HCT116 (cell line): Measurements from ENCODE around the gene ODF2L. TPM values are rescaled to one million over a fixed set of nuclear protein-coding genes. Genes with fewer than 3 reads are reported as not detected.

Experiments used
- ATAC-seq: fragments of 200-7000 bp; cut with Tn5 transposase; 2 replicates; pipeline ENCODE4 v1.9.1; 2020; ENCODE audit warnings: mild to moderate bottlenecking, moderate library complexity
- BruUV-seq: library from RNA; stranded (reverse); fragments of 400-500 nt; replicated peaks from 2 replicates; lab custom pipeline; 2021; lab: Mats Ljungman, UMichigan
- CTCF ChIA-PET: fragments of 300-600 bp; sonication (Branson Sonifier 250); formaldehyde crosslinking; loops from one replicate; lab custom pipeline; 2021; ENCODE audit warnings: antibody characterized with exemption; lab: Charles Lee
- POLR2A ChIA-PET: fragments of 300-600, 350-600 bp; sonication (Branson Sonifier 250); formaldehyde crosslinking; loops from one replicate; lab custom pipeline; 2021; ENCODE audit warnings: antibody characterized with exemption; lab: Charles Lee
- RAD21 ChIA-PET, 2 experiments: fragments of 300-600 bp; sonication (Branson Sonifier 250); formaldehyde crosslinking; loops; one replicate each; lab custom pipeline; 2023; ENCODE audit warnings: low total read pairs in 2 of 2; ENCODE audit not compliant: uncharacterized antibody in 2 of 2, unreplicated experiment in 2 of 2, low non-redundant PET in 1 of 2; lab: Charles Lee
- DNase-seq: peaks from one replicate; pipeline ENCODE4 v3.0.0-alpha.2; 2010; ENCODE audit warnings: low read depth, low spot score
- H2AFZ ChIP-seq: fragments of 200-600 bp; shearing (Covaris generic), sonication (generic); 2 replicates; pipeline ENCODE4 v1.6.1; 2017; ENCODE audit warnings: low read depth, mixed run types, mixed read lengths, antibody characterized with exemption, low read length; ENCODE audit not compliant: poor library complexity, severe bottlenecking
- H3K27ac ChIP-seq: 2 replicates; pipeline ENCODE4 v1.5.1; 2012; ENCODE audit warnings: low read depth, low read length
- H3K27me3 ChIP-seq: fragments of 200-600 bp; sonication (generic); 2 replicates; pipeline ENCODE4 v1.6.1; 2016; ENCODE audit warnings: mixed run types, low read length, mixed read lengths; ENCODE audit not compliant: insufficient read depth
- H3K36me3 ChIP-seq, 2 experiments: fragments of 200-500 bp in 1 of 2; fragments of 200-600 bp in 1 of 2; sonication (Bioruptor generic) in 1 of 2; sonication (generic) in 1 of 2; 2 replicates each; pipeline versions ENCODE4 v1.5.1 to v1.6.1; 2014 to 2016; ENCODE audit warnings: low read length in 2 of 2, inconsistent platforms in 1 of 2, mixed read lengths in 1 of 2, mixed run types in 1 of 2; ENCODE audit not compliant: insufficient read depth in 2 of 2, control insufficient read depth in 1 of 2
- H3K4me1 ChIP-seq, 2 experiments: fragments of 200-600 bp in 1 of 2; sonication (generic) in 1 of 2; 2 replicates each; pipeline versions ENCODE4 v1.5.1 to v1.6.1; 2012 to 2017; ENCODE audit warnings: low read length in 2 of 2, inconsistent platforms in 1 of 2, mild to moderate bottlenecking in 1 of 2, mixed read lengths in 1 of 2, mixed run types in 1 of 2, moderate library complexity in 1 of 2; ENCODE audit not compliant: insufficient read depth in 2 of 2, control insufficient read depth in 1 of 2
- H3K4me2 ChIP-seq: fragments of 200-600 bp; sonication (generic); 2 replicates; pipeline ENCODE4 v1.6.1; 2017; ENCODE audit warnings: mixed run types, low read length, mixed read lengths
- H3K4me3 ChIP-seq, 2 experiments: fragments of 200-600 bp in 1 of 2; sonication (generic) in 1 of 2; replicated peaks in 1 of 2; 2 replicates each; pipeline ENCODE4 v1.5.1; 2011 to 2016; ENCODE audit warnings: low read length in 2 of 2, control low read depth in 1 of 2, low read depth in 1 of 2, mild to moderate bottlenecking in 1 of 2, mixed read lengths in 1 of 2, mixed run types in 1 of 2
- H3K79me2 ChIP-seq: fragments of 200-600 bp; sonication (generic); 2 replicates; pipeline ENCODE4 v1.6.1; 2017; ENCODE audit warnings: mild to moderate bottlenecking, mixed run types, low read length, moderate library complexity, mixed read lengths; ENCODE audit not compliant: insufficient read depth
- H3K9ac ChIP-seq: fragments of 200-600 bp; sonication (generic); 2 replicates; pipeline ENCODE4 v1.6.1; 2016; ENCODE audit warnings: low read length, mixed read lengths
- H3K9me2 ChIP-seq: fragments of 200-600 bp; sonication (generic), shearing (Covaris generic); 2 replicates; pipeline ENCODE4 v1.6.1; 2017; ENCODE audit warnings: mixed run types, mild to moderate bottlenecking, moderate library complexity; ENCODE audit not compliant: insufficient read depth
- H3K9me3 ChIP-seq, 2 experiments: fragments of 200-500 bp in 1 of 2; fragments of 200-600 bp in 1 of 2; sonication (Bioruptor generic) in 1 of 2; sonication (generic) in 1 of 2; 2 replicates each; pipeline ENCODE4 v1.6.1; 2014 to 2017; ENCODE audit warnings: low read length in 2 of 2, mixed read lengths in 2 of 2, inconsistent platforms in 1 of 2, low read depth in 1 of 2, mild to moderate bottlenecking in 1 of 2, mixed run types in 1 of 2, moderate library complexity in 1 of 2; ENCODE audit not compliant: control insufficient read depth in 1 of 2, insufficient read depth in 1 of 2
- H4K20me1 ChIP-seq: fragments of 200-600 bp; sonication (generic), shearing (Covaris generic); 2 replicates; pipeline ENCODE4 v1.6.1; 2017; ENCODE audit warnings: mixed run types, mild to moderate bottlenecking, moderate library complexity; ENCODE audit not compliant: insufficient read depth
- CTCF ChIP-seq, 3 experiments: fragments of 200-600 bp in 1 of 3; sonication (generic) in 1 of 3; IDR thresholded peaks in 2 of 3; conservative IDR thresholded peaks in 1 of 3; 2 replicates each; pipeline ENCODE4 v1.5.1; 2012 to 2017; ENCODE audit warnings: low read depth in 2 of 3, low read length in 2 of 3, antibody characterized with exemption in 1 of 3, borderline replicate concordance in 1 of 3, control low read depth in 1 of 3, mild to moderate bottlenecking in 1 of 3, mixed read lengths in 1 of 3, mixed run types in 1 of 3, moderate library complexity in 1 of 3; ENCODE audit not compliant: insufficient read depth in 1 of 3
- EGR1 ChIP-seq: IDR thresholded peaks from 2 replicates; pipeline ENCODE4 v1.6.1; 2012; ENCODE audit warnings: low read depth
- EZH2 ChIP-seq: fragments of 200-600 bp; sonication (generic); IDR thresholded peaks from 2 replicates; pipeline ENCODE4 v1.6.1; 2017; ENCODE audit warnings: antibody characterized with exemption, mixed run types
- POLR2AphosphoS5 ChIP-seq: IDR thresholded peaks from 2 replicates; pipeline ENCODE4 v1.6.1; 2011; ENCODE audit warnings: mild to moderate bottlenecking, low read depth, low read length, moderate library complexity
- TCF7L2 ChIP-seq: IDR thresholded peaks from 2 replicates; pipeline ENCODE4 v1.7.0; 2011; ENCODE audit warnings: borderline replicate concordance, inconsistent platforms; ENCODE audit not compliant: insufficient read depth, insufficient read length; ENCODE audit errors: extremely low read depth
- YY1 ChIP-seq: IDR thresholded peaks from 2 replicates; pipeline ENCODE4 v1.6.1; 2011; ENCODE audit warnings: low read length, low read depth, moderate library complexity, mild to moderate bottlenecking; ENCODE audit not compliant: insufficient replicate concordance; ENCODE audit errors: extremely low read depth
- ZNF274 ChIP-seq: fragments of 200-500 bp; sonication (Bioruptor generic); IDR thresholded peaks from 2 replicates; pipeline ENCODE4 v1.6.1; 2014; ENCODE audit warnings: mild to moderate bottlenecking, low read depth, low read length, inconsistent platforms
- intact Hi-C: fragments of 100-400 bp; cut with micrococcal nuclease; formaldehyde crosslinking; loops from 2 replicates; pipeline ENCODE4 v1.10.0; 2022
- total RNA-seq: library from RNA; stranded (reverse); gene quantifications from one replicate; pipeline ENCODE4 v1.2.1, GENCODE V29; 2021; ENCODE audit not compliant: unreplicated experiment

ODF2L gene
- total RNA-seq, 1 experiment from 2014 or later, result 33.7 TPM

GRCh38 chr1:86435327-86435726 is 39.2 kb upstream of the ODF2L start:
- no peaks in the 10 kb centered on the region for H3K4me1 ChIP-seq
- H3K27ac ChIP-seq, result no peak overlapping the region
- RAD21 ChIA-PET, result no interaction called here
- no peaks in the 10 kb centered on the region for H3K9me2 ChIP-seq
- no TSS peak for BruUV-seq
- H3K36me3 ChIP-seq, result no peaks in the 10 kb centered on the region
- no peak overlapping the region for H3K4me3 ChIP-seq
- no peak overlapping the region for H2AFZ ChIP-seq
- DNase-seq, result no peak
- intact Hi-C loops, result no loop called here
- no peaks in the 10 kb centered on the region for H3K27me3 ChIP-seq
- TF ChIP-seq POLR2AphosphoS5, result no peak
- CTCF ChIA-PET, result no interaction called here
- no peak overlapping the region for H3K4me2 ChIP-seq
- H3K9ac ChIP-seq, result no peak overlapping the region
- no peaks in the 10 kb centered on the region for H3K9me3 ChIP-seq
- POLR2A ChIA-PET, result no interaction called here
- no peak for ATAC-seq
- no peaks in the 10 kb centered on the region for H3K79me2 ChIP-seq
- no peaks in the 10 kb centered on the region for H4K20me1 ChIP-seq

- no peaks in the 10 kb centered on the region for H3K4me1 ChIP-seq
- no peaks in the 10 kb centered on the region for H4K20me1 ChIP-seq
- no TSS peak for BruUV-seq
- RAD21 ChIA-PET, result no interaction called here
- H3K4me3 ChIP-seq, result no peak overlapping the region
- TF ChIP-seq YY1, result no peak
- TF ChIP-seq EZH2, result no peak
- TF ChIP-seq CTCF (IDR thresholded peaks at IDR 0.05 in 2 of 3, conservative IDR thresholded peaks at IDR 0.05 in 1 of 3; ENCODE audit: borderline replicate concordance in 1 of 3, insufficient read depth in 1 of 3, low read depth in 2 of 3, low read length in 2 of 3), result no peak
- TF ChIP-seq TCF7L2, result no peak
- TF ChIP-seq ZNF274, result no peak
- no peak for TF ChIP-seq EGR1
- no peak for DNase-seq
- no peak for ATAC-seq
- H3K9me2 ChIP-seq, result no peaks in the 10 kb centered on the region
- no peak overlapping the region for H3K4me2 ChIP-seq
- CTCF ChIA-PET, result no interaction called here
- no peaks in the 10 kb centered on the region for H3K36me3 ChIP-seq
- POLR2A ChIA-PET, result no interaction called here
- intact Hi-C loops, result no loop called here
- no peak overlapping the region for H3K9ac ChIP-seq
- no peak overlapping the region for H3K27ac ChIP-seq
- H3K27me3 ChIP-seq, result no peaks in the 10 kb centered on the region
- H2AFZ ChIP-seq, result no peak overlapping the region
- H3K79me2 ChIP-seq, result no peaks in the 10 kb centered on the region
- no peaks in the 10 kb centered on the region for H3K9me3 ChIP-seq
Observed at GRCh38 chr1:86434059-86434458, 37.9 kb upstream of the ODF2L start.
